SKM-1 (cell line): ENCODE results near the gene C7.

Experiments used
- DNase-seq: peaks from one replicate; lab custom pipeline; 2025; ENCODE audit not compliant: unreplicated experiment; lab: John Stamatoyannopoulos, UW

C7 gene

GRCh38 chr5:40915341-40915926 is 6.1 kb downstream of the C7 start:
- no peak for DNase-seq

GRCh38 chr5:40916226-40916625 is 6.9 kb downstream of the C7 start:
- DNase-seq, result no peak

GRCh38 chr5:40928886-40929448 is 19.7 kb downstream of the C7 start:
- no peak for DNase-seq

DNA sequence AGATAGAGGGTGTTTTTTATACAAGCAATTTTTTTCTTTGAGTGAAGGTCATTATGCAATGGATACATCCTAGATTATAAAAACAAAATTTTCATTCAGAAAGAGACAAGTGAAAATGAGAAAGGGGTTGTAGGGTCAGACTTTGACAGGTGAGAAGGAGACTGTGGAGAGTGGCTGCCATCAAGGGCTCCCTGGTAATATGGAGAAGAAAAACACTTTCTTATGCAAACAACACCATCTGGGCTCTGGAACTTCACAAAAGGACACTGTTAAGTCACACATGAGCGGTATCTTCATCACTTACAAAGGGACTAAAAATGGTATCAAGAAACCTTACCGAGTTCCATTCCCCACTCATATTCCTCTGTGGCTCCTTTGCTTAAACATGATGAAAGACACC is 23.5 kb downstream of the C7 start:
- no peak for DNase-seq

DNA sequence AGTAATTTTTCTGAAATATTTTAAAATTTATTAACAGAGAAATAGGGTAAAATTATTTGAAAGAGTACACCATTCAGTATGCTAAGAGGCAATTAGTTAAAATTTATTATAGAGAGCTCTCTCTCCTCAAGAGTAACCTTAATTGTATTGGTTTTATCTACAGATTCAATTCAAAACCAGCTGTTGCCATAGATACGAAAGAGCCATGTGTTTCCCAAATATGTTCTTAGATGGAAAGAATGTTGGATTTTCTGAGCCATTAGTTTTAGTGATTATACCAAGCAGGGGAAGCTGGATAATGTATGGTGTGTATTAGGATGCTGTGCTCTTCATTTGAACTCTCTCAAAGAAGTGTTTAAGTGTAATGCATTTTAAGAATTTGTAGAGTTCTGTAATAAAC is 27.8 kb downstream of the C7 start:
- DNase-seq, result no peak

- no peak for DNase-seq
These were observed 30.5 kb downstream of the C7 start for GRCh38 chr5:40939753-40940152.

DNA sequence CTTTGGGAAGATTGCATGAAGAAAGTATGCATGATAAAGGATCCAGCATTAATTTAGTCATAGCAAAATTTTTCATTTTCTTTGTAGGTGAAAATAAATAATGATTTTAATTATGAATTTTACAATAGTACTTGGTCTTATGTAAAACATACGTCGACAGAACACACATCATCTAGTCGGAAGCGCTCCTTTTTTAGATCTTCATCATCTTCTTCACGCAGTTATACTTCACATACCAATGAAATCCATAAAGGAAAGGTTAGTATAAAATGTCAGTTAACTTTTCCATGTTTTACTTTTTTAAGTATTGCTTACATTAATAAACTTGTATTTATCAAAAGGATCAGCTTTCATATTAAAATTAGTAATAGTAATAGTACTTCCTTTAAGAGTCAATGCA is 35.8 kb downstream of the C7 start:
- DNase-seq, result peak; percentile 2

DNA sequence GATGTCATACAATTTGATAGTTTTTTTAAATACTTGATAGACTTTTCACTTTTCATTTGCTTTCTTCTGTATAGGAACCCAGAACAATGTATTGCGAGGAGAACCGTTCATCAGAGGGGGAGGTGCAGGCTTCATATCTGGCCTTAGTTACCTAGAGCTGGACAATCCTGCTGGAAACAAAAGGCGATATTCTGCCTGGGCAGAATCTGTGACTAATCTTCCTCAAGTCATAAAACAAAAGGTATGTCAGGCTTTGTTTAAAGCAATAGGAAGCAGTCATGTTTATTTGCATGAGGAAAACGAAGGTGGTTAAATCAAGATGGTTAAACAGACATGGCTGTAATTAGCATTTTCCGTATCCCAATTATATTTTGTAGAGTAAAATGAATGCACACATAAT is 46.0 kb downstream of the C7 start:
- DNase-seq, result no peak

DNA sequence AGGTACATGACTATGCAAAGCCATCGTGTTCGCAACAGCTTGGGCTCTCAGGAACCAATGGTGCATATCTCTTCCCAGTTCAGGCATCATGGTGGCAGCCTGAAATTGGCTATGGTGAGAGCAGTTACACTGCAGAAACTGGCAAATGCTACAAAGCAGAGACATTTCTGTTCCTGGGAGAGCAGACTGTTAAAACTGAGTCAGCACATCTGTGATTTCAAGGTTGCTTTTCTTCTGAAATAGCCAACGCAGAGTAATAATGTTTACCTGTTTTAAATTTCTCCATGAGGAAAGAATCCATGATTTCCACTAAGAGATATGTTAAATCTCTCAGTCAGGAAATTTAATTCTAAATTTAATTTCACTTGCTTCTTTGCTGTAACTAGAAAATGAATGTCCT is 47.8 kb downstream of the C7 start:
- no peak for DNase-seq

GRCh38 chr5:40958811-40959210 is 49.5 kb downstream of the C7 start:
- no peak for DNase-seq

GRCh38 chr5:40960037-40960436 is 50.7 kb downstream of the C7 start:
- DNase-seq, result no peak

- no peak for DNase-seq
These were observed 53.1 kb downstream of the C7 start for GRCh38 chr5:40962207-40962955.

DNA sequence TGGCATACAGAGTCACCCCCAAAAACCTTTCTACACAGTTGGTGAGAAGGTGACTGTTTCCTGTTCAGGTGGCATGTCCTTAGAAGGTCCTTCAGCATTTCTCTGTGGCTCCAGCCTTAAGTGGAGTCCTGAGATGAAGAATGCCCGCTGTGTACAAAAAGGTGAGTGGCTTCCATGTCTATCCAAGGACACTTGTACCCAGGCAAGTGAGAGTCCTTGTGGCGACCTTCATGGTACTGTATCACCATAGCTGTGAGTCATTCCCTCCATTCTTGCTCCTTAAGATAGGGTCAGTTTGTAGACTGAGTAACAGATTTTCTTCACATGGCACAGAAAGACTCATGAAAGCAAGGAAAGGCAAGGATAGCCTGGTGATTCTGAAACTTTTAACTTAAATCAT is 63.1 kb downstream of the C7 start:
- DNase-seq, result no peak

GRCh38 chr5:40973364-40974004 is 64.2 kb downstream of the C7 start:
- no peak for DNase-seq

DNA sequence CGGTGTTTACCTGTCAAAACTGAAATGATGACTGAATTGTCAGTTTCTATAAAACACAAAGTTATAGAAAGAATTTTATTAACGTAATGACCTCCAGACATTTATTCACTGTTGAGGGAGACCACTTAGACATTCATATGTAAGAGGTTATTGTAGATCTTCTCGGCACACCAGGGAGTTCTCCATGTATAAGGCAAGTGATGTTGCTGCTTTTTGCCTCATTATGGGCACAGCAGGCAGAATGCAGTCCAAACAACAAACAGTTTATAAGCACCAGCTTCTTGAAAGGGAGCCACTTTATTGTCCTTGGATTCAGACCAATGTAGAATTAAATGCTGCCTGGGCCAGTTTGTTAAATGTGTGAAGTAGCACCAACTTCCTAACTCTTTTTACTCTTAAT is 66.7 kb downstream of the C7 start:
- DNase-seq, result no peak

- no peak for DNase-seq
These were observed 67.5 kb downstream of the C7 start for GRCh38 chr5:40976836-40977235.

DNA sequence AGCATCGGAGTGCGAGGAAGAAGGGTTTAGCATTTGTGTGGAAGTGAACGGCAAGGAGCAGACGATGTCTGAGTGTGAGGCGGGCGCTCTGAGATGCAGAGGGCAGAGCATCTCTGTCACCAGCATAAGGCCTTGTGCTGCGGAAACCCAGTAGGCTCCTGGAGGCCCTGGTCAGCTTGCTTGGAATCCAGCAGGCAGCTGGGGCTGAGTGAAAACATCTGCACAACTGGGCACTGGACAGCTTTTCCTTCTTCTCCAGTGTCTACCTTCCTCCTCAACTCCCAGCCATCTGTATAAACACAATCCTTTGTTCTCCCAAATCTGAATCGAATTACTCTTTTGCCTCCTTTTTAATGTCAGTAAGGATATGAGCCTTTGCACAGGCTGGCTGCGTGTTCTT is 72.1 kb downstream of the C7 start:
- no peak for DNase-seq

DNA sequence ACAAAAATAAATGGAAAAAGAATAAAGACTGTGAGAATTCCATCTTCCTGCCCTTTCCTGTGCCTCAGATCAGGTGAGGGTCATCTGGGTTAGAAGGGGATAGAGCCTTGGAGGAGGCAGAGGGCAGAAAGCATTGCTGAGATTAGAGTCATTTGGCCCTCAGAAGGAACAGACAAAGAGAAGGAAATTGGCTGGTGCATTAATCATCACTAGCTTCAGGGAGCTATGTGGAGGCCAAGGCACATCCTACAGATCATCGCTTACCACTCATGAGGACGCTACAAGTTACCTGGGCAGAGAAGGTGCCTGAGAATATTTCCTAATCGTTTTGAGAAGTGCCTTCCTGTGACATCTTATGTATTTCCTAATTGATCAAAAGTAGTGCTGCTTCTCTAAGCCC is 74.5 kb downstream of the C7 start:
- no peak for DNase-seq

DNA sequence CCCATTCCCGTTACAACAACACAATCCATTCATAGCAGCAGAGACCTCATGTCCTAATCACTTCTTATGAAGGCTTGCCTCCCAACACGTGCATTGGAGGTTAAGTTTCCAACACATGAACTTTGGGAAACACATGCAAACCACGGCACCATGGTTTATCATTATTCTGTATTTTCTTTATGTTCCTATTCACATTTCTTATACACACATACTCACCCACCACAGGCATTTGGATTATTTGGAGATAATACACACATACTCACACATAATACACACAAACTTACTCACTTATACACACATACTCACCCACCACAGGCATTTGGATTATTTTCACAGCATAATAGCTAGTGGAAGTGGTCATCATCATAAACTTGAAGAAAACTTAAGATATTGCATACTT is 75.6 kb downstream of the C7 start:
- no peak for DNase-seq

DNA sequence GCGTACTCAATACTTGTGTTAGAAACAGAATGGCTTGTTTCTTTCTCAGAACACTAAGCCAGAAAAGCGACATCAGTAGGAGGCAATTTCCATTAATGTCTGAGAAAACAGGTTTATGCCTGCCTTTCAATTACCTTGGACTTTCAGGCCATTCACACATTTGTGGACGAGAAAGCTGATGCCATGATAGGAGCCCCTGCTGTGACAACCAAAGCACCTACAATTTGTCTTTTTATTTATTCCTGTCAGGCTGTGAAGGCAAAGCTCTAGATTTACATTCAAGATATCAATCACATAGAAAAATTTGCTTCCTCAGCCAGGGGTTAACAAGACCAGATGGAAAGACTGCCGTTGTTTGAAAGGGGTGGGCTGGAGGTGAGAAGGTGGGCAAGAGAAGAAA is 76.2 kb downstream of the C7 start:
- no peak for DNase-seq

DNA sequence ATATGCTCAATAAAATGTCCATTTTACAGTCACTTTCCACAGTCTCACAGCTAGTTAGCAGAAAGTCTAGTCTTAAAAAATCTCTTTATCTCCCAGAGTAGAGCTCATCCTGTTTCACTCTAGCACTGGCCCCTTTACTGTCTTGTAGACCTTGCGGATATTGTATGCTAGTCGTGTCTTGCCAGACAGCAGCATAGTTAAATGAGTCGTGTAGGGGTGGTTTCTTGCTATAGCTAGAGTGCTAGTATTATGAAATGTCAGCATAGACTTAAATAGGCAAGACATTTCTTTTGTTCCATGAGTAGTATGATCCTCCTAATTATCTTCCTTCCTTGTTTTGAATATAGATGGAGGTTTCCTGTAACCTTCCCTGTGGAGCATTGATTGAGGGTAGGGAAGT is 77.4 kb downstream of the C7 start:
- no peak for DNase-seq

DNA sequence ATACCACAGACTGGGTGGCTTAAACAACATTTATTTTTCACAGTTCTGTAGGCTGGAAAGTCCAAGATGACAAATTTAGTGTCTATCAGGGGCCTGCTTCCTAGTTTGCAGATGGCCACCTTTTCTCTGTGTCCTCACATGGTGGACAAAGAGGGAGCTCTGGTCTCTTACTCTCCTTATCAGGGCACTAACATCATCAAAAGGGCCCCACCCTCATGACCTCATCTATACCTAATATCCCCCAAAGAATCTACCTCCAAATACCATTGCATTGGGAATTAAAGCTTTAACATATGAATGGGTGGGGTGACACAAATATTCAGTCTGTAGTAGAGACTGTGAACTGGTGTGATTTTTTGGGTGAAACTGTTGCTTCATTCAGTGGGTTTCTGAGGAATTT is 78.1 kb downstream of the C7 start:
- no peak for DNase-seq
